Adrenal gland (tissue), 12 donors: ENCODE data around the gene CDYL2. TPM values are rescaled to one million over a fixed set of nuclear protein-coding genes. Genes with fewer than 3 reads are reported as not detected.

Experiments
- DNase-seq, 7 donors: peaks; one replicate each; pipeline ENCODE4 v3.0.0-alpha.2; 2019 to 2020
- H3K27ac ChIP-seq, 5 donors: fragments of 200-600 bp; sonication (generic) in 4 of 5; 1 replicate in 3 of 5; 2 replicates in 2 of 5; pipeline versions ENCODE4 v1.5.1 to v1.8.0; 2016 to 2020; ENCODE audit warnings: mild to moderate bottlenecking in 1 of 5
- H3K27me3 ChIP-seq: fragments of 200-600 bp; 2 replicates; pipeline ENCODE4 v1.8.0; 2021
- H3K36me3 ChIP-seq, 2 donors: fragments of 200-600 bp; replicated peaks in 1 of 2; 1 replicate in 1 of 2; 2 replicates in 1 of 2; pipeline versions ENCODE4 v1.5.1 to v1.8.0; 2018 to 2022
- H3K4me1 ChIP-seq, 2 donors: fragments of 200-600 bp; replicated peaks in 1 of 2; 1 replicate in 1 of 2; 2 replicates in 1 of 2; pipeline versions ENCODE4 v1.5.1 to v1.8.0; 2018 to 2021
- H3K4me3 ChIP-seq, 4 donors: fragments of 200-600 bp; sonication (generic) in 3 of 4; one replicate each; pipeline ENCODE4 v1.5.1; 2016 to 2018
- H3K9me3 ChIP-seq, 3 donors: fragments of 200-600 bp; sonication (generic) in 1 of 3; replicated peaks in 1 of 3; 1 replicate in 2 of 3; 2 replicates in 1 of 3; pipeline versions ENCODE4 v1.5.1 to v1.8.0; 2016 to 2021
- CTCF ChIP-seq, 6 experiments: fragments of 450-650 bp in 4 of 6; fragments of 200-600 bp in 2 of 6; sonication (generic) in 1 of 6; IDR thresholded peaks; 1 replicate in 5 of 6; 2 replicates in 1 of 6; pipeline versions ENCODE4 v1.5.1 to v1.8.0; 2016 to 2021; ENCODE audit warnings: antibody characterized with exemption in 6 of 6, mild to moderate bottlenecking in 2 of 6, moderate library complexity in 1 of 6
- POLR2A ChIP-seq, 2 donors: fragments of 450-650 bp; IDR thresholded peaks; one replicate each; pipeline ENCODE4 v1.6.1; 2017; ENCODE audit warnings: antibody characterized with exemption in 2 of 2, mild to moderate bottlenecking in 2 of 2, moderate library complexity in 1 of 2
- WGBS, 4 donors: extraction: QIAGEN DNeasy Blood & Tissue Kit in 2 of 4; methylation state at CpG; one replicate each; pipeline versions ENCODE4 v1.1.5 to v1.1.7; 2013 to 2017; 5-methylcytosine and 5-hydroxymethylcytosine counted together
- intact Hi-C, 2 donors: fragments of 100-400 bp; cut with DNase I; formaldehyde crosslinking; loops; one replicate each; pipeline versions ENCODE4 v1.14.1 to v1.15.0; 2022 to 2023
- polyA plus RNA-seq, 3 donors: library from polyadenylated mRNA; stranded (reverse); fragments of 200-250 nt in 2 of 3; fragments of 350-450 nt in 1 of 3; fragmentation: Illumina TruSeq in 1 of 3; extraction: RNeasy Lipid Tissue Mini Kit (QIAGEN cat#74804) in 1 of 3; gene quantifications; one replicate each; pipeline ENCODE4 v1.2.3, GENCODE V29; 2013 to 2014
- total RNA-seq, 9 donors: library from RNA; depleted of rRNA in 4 of 9; stranded (reverse); fragments of >200 nt in 4 of 9; fragments of 120-200 nt in 1 of 9; fragmentation: NEBNext Ultra II Directional in 1 of 9; extraction: Animal tissue kit (Norgen Biotek cat#: 25700) in 1 of 9; gene quantifications; one replicate each; pipeline versions ENCODE4 v1.1.0 to v1.2.4, GENCODE V29; 2013 to 2023
- donor health status: healthy with polysubstance abuse.
- donor health status: Bipolar disorder and iron deficiency.
- donor health status: DM: yes; HTN: yes; CAD: no.
- donor health status: DM: no; HTN: no; CAD: no.
- donor health status: DM: no; HTN: no; CAD: no.
- donor health status: DM: yes; HTN: yes; CAD: no.

CDYL2 gene
- total and polyA plus RNA-seq, 12 donors: 0.61 to 14.0 (median 7.6) TPM

DNA sequence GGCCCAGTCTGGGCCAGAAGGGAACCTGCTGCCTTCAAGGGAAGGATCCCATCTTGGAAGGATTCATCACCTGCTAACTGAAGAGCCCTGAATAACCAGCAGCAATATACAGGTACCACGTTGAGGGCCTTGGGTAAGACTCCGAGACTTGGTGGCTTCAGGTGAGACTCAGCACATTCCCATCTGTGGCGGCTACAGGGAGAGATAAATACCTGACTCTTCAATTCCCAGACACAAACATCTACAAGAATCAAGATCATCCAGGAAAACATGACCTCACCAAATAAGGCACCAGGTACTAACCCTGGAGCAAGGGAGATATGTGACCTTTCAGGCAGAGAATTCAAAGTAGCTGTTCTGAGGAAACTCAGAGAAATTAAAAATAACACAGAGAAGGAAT lies 164.1 kb downstream of the CDYL2 start:
- Histone ChIP-seq H3K9me3 (no peaks in the 10 kb centered on the region), H3K27me3 (no peaks in the 10 kb centered on the region), H3K27ac (no peak overlapping the region), H3K4me3 (no peak overlapping the region), H3K4me1 (no peaks in the 10 kb centered on the region), H3K36me3 (no peaks in the 10 kb centered on the region)
- TF ChIP-seq CTCF (IDR thresholded peaks at IDR 0.05): no peak
- no peak for TF ChIP-seq POLR2A (IDR thresholded peaks at IDR 0.05)
- WGBS, 4 donors: 95 to 100% (median 97%) methylated on average over 3 of the region's 3 CpGs
- no peak for DNase-seq
- intact Hi-C loops: no loop called here

DNA sequence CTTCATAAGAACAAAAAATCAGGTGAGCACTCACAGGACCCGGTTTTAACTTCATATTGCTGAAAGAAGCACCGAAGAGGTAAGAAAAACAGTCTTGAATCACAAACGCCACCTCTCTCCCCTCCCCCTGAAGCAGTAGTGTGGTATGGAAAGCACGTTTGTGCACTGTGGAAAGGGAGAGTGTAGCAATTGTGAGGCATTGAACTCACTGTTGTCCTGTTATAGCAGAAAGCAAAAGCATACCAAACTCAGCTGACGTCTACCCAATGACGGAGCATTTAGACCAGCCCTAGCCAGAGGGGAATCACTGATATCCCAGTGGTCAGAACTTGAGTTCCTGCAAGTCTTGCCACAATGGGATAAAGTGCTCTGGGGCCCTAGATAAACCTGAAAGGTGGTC lies 164.8 kb downstream of the CDYL2 start:
- no peak for DNase-seq
- H3K4me1 ChIP-seq: no peaks in the 10 kb centered on the region
- no peaks in the 10 kb centered on the region for H3K36me3 ChIP-seq
- no peak overlapping the region for H3K27ac ChIP-seq
- H3K27me3 ChIP-seq: no peaks in the 10 kb centered on the region
- no peaks in the 10 kb centered on the region for H3K9me3 ChIP-seq
- 86 to 93% (median 89%) methylated on average over 6 of the region's 6 CpGs for WGBS, 4 donors
- TF ChIP-seq CTCF (IDR thresholded peaks at IDR 0.05) (no peak), POLR2A (IDR thresholded peaks at IDR 0.05) (no peak)
- no peak overlapping the region for H3K4me3 ChIP-seq
- intact Hi-C loops: no loop called here

DNA sequence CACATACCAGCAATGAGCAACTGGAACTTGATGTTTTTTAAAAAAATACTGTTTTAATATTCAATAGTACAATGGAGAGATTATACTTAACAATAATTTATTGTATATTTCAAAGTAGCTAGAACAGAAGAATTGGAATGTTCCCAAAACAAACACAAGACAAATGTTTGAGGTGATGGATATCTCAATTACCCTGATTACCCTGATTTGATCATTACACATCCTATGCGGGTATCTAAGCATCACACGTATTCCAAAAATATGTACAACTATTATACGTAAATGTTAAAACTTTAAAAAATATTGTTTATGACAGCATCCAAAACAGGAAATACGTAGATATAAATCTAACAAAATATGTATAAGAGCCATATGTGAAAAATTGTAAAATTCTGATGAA lies 166.8 kb downstream of the CDYL2 start:
- H3K4me3 ChIP-seq: no peak overlapping the region
- H3K4me1 ChIP-seq: no peaks in the 10 kb centered on the region
- H3K36me3 ChIP-seq: no peaks in the 10 kb centered on the region
- intact Hi-C loops: no loop called here
- no peak overlapping the region for H3K27ac ChIP-seq
- no peaks in the 10 kb centered on the region for H3K9me3 ChIP-seq
- no peaks in the 10 kb centered on the region for H3K27me3 ChIP-seq
- no peak for DNase-seq
- 89 to 92% (median 92%) methylated on average over 4 of the region's 4 CpGs for WGBS, 4 donors
- no peak for TF ChIP-seq POLR2A (IDR thresholded peaks at IDR 0.05)
- TF ChIP-seq CTCF (IDR thresholded peaks at IDR 0.05): no peak

DNA sequence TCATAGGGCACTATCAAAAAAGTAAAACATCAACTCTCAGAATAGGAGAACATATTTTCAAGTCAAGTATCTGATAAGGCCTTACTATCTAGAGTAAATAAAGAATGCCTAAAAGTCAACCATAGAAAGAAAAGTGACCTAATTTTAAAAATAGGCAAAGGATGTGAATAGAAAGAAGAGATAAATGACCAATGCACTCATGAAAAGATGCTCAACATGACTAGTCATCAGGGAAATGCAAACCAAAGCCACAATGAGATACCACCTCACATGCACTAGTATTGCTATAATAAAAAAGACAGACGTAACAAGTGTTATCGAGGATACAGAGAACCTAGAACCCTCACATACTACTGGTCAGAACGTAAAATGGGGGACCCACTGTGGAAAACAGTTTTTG lies 172.8 kb downstream of the CDYL2 start:
- no peak for TF ChIP-seq CTCF (IDR thresholded peaks at IDR 0.05)
- TF ChIP-seq POLR2A (IDR thresholded peaks at IDR 0.05): no peak
- Histone ChIP-seq H3K27me3 (no peaks in the 10 kb centered on the region), H3K4me1 (no peaks in the 10 kb centered on the region), H3K36me3 (no peaks in the 10 kb centered on the region), H3K27ac (no peak overlapping the region), H3K4me3 (no peak overlapping the region), H3K9me3 (no peaks in the 10 kb centered on the region)
- intact Hi-C loops: no loop called here
- DNase-seq: no peak
- WGBS, 4 donors: 97 to 98% (median 98%) methylated on average over 3 of the region's 3 CpGs
